B cell (primary cell): ENCODE data around the gene HOXD8. TPM values are rescaled to one million over a fixed set of nuclear protein-coding genes. Genes with fewer than 3 reads are reported as not detected.

Source experiments
- ATAC-seq: fragments of 200-7000 bp; cut with Tn5 transposase; one replicate; pipeline ENCODE4 v1.10.0; 2021; ENCODE audit warnings: low read depth, mild to moderate bottlenecking, moderate number of reproducible peaks, moderate library complexity
- CTCF ChIA-PET: fragments of 350-600 bp; sonication (Branson Sonifier 250); formaldehyde crosslinking; loops from one replicate; lab custom pipeline; 2021; ENCODE audit warnings: antibody characterized with exemption, inconsistent platforms; lab: Charles Lee
- POLR2A ChIA-PET: fragments of 350-600 bp; sonication (Branson Sonifier 250); formaldehyde crosslinking; loops from one replicate; lab custom pipeline; 2021; ENCODE audit warnings: antibody characterized with exemption; lab: Charles Lee
- DNase-seq: peaks from one replicate; pipeline ENCODE4 v3.0.0; 2013
- H2AFZ ChIP-seq: 2 replicates; pipeline ENCODE4 v1.6.1; 2012; ENCODE audit warnings: mild to moderate bottlenecking, low read depth, low read length; ENCODE audit not compliant: insufficient read depth, poor library complexity, severe bottlenecking
- H3K27ac ChIP-seq, 2 donors: 1 replicate in 1 of 2; 2 replicates in 1 of 2; pipeline ENCODE4 v1.5.1; 2012 to 2013; ENCODE audit warnings: low read length in 2 of 2, mild to moderate bottlenecking in 2 of 2, moderate library complexity in 1 of 2
- H3K27me3 ChIP-seq, 4 experiments: fragments of 200-600 bp in 1 of 4; sonication (generic) in 1 of 4; replicated peaks in 1 of 4; 1 replicate in 2 of 4; 2 replicates in 2 of 4; pipeline versions ENCODE4 v1.6.1 to v1.7.0; 2013 to 2016; ENCODE audit warnings: low read length in 3 of 4, mild to moderate bottlenecking in 2 of 4, mixed read lengths in 1 of 4, moderate library complexity in 1 of 4; ENCODE audit not compliant: insufficient read depth in 4 of 4, control insufficient read depth in 3 of 4; ENCODE audit errors: control extremely low read depth in 1 of 4
- H3K36me3 ChIP-seq, 2 experiments: replicated peaks in 1 of 2; 1 replicate in 1 of 2; 2 replicates in 1 of 2; pipeline versions ENCODE4 v1.6.1 to v1.7.1; 2013; ENCODE audit warnings: low read length in 1 of 2; ENCODE audit not compliant: insufficient read depth in 2 of 2, control insufficient read depth in 1 of 2; ENCODE audit errors: control extremely low read depth in 1 of 2, extremely low read depth in 1 of 2
- H3K4me1 ChIP-seq, 2 donors: fragments of 200-600 bp in 1 of 2; sonication (generic) in 1 of 2; 1 replicate in 1 of 2; 2 replicates in 1 of 2; pipeline versions ENCODE4 v1.5.1 to v1.6.1; 2013 to 2017; ENCODE audit warnings: low read length in 2 of 2; ENCODE audit not compliant: control insufficient read depth in 2 of 2, insufficient read depth in 2 of 2
- H3K4me2 ChIP-seq: replicated peaks from 2 replicates; pipeline ENCODE3; 2012; ENCODE audit warnings: mild to moderate bottlenecking, low read depth, low read length; ENCODE audit not compliant: poor library complexity, severe bottlenecking
- H3K4me3 ChIP-seq, 5 experiments: fragments of 200-600 bp in 1 of 5; sonication (generic) in 1 of 5; 1 replicate in 3 of 5; 2 replicates in 2 of 5; pipeline versions ENCODE4 v1.5.1 to v1.7.0; 2011 to 2016; ENCODE audit warnings: low read length in 4 of 5, mild to moderate bottlenecking in 4 of 5, low read depth in 2 of 5, control low read depth in 1 of 5, moderate library complexity in 1 of 5; ENCODE audit not compliant: insufficient read depth in 1 of 5; ENCODE audit errors: control extremely low read depth in 1 of 5, extremely low read depth in 1 of 5
- H3K79me2 ChIP-seq: fragments of 200-600 bp; sonication (generic); one replicate; pipeline ENCODE4 v1.6.0; 2016; ENCODE audit warnings: low read length; ENCODE audit not compliant: control insufficient read depth, insufficient read depth
- H3K9ac ChIP-seq: fragments of 200-600 bp; sonication (generic); 2 replicates; pipeline ENCODE4 v1.6.1; 2017; ENCODE audit warnings: mild to moderate bottlenecking, low read length, moderate library complexity
- H3K9me3 ChIP-seq, 3 donors: one replicate each; pipeline versions ENCODE4 v1.6.1 to v1.7.1; 2013; ENCODE audit warnings: low read length in 2 of 3; ENCODE audit not compliant: control insufficient read depth in 2 of 3, insufficient read depth in 1 of 3; ENCODE audit errors: control extremely low read depth in 1 of 3
- H4K20me1 ChIP-seq: 2 replicates; pipeline ENCODE4 v1.6.0; 2012; ENCODE audit warnings: mild to moderate bottlenecking, low read length; ENCODE audit not compliant: insufficient read depth, control insufficient read depth, poor library complexity, severe bottlenecking
- H3K27ac Mint-ChIP-seq: one replicate; pipeline ENCODE4 v1.8.0; 2021; ENCODE audit warnings: mixed read lengths
- H3K27me3 Mint-ChIP-seq: one replicate; pipeline ENCODE4 v1.8.0; 2021; ENCODE audit warnings: mixed read lengths
- H3K4me1 Mint-ChIP-seq: one replicate; pipeline ENCODE4 v1.8.0; 2021; ENCODE audit warnings: mixed read lengths
- H3K4me3 Mint-ChIP-seq: one replicate; pipeline ENCODE4 v1.8.0; 2021; ENCODE audit warnings: mixed read lengths
- H3K9me3 Mint-ChIP-seq: one replicate; pipeline ENCODE4 v1.8.0; 2022; ENCODE audit warnings: mixed read lengths; ENCODE audit not compliant: insufficient read depth
- EZH2 ChIP-seq: IDR thresholded peaks from 2 replicates; pipeline ENCODE4 v1.6.1; 2012; ENCODE audit warnings: borderline replicate concordance, low read depth, mild to moderate bottlenecking, moderate library complexity, low read length; ENCODE audit not compliant: insufficient read depth, poor library complexity, severe bottlenecking
- WGBS: methylation state at CpG from one replicate; pipeline ENCODE4 v1.1.5; 2013; ENCODE audit warnings: missing lambda C conversion rate; ENCODE audit not compliant: insufficient coverage; 5-methylcytosine and 5-hydroxymethylcytosine counted together
- intact Hi-C: fragments of 100-400 bp; cut with micrococcal nuclease; formaldehyde crosslinking; loops from one replicate; pipeline ENCODE4 v1.10.0; 2022
- polyA plus RNA-seq: library from polyadenylated mRNA; depleted of rRNA; stranded (reverse); fragments of >200 nt; gene quantifications from 2 replicates; pipeline ENCODE4 v1.2.3, GENCODE V29; 2012
- total RNA-seq, 2 donors: library from RNA; stranded (reverse); fragments of 120-200 nt in 1 of 2; gene quantifications; 1 replicate in 1 of 2; 2 replicates in 1 of 2; pipeline versions ENCODE4 v1.2.3 to v1.2.4, GENCODE V29; 2013 to 2022
- TF ChIP-seq, protein P1 (sequence below): fragments of 200-600 bp; IDR thresholded peaks from one replicate; pipeline ENCODE4 v1.8.0; 2022; ENCODE audit warnings: antibody characterized with exemption, mild to moderate bottlenecking

The HOXD8 gene
- total and polyA plus RNA-seq, 2 donors (not counting 1 experiment from before 2014, with no cell fraction given) = not detected

DNA sequence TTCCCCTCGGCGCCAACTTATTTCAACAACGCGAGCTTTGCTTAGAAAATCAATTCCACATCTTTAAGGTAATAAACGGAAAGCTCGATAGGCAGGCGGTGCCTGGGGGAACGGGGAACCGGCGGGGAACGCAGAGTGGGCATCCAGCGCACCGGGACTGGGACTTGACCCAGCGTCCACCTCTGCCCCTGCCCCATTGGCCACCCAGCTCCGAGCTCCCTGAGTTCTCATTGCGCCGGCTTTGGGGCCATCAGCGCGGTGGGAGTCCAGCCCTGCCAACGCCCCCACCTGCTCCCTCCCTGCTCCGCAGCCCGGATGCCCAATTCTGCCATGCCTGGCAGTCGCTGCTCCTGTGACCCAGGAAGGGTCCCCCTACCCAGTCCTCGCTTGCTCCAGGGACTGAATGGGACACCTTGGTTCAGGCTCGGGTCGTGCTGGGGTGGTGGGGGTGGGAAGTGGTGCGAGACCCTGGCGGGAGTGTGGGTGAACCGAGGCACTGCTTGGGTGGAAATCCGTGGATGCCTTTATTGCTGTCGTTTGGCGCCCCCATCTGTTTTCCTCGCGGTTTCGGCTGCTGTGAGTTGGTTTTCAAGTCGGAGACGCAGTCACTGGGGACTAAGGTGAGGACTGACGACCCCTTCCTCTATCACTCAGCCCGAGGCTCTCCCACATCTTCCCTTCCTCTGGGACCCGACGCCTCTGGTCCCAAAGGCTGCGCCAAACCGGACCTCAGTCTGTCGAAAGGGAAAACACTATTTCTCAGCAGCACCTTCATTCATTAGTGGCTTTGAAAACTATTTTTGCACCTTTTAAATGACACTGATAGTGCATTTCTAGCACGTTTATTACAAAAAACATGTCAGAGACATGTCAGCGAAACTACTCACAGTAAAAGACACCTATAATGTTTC is 43.4 kb upstream of the HOXD8 start:
- intact Hi-C loops = no loop called here
- H3K9me3 ChIP-seq = peaks cover 1 to 75% (median 33%) of the 10 kb centered on the region in 3 donors
- H3K9ac ChIP-seq = no peak overlapping the region
- 7% methylated on average over 42 of the region's 46 CpGs for WGBS
- no peaks in the 10 kb centered on the region for H3K79me2 ChIP-seq
- H3K4me2 ChIP-seq = no peak overlapping the region
- no peak for DNase-seq
- POLR2A ChIA-PET = no interaction called here
- H3K9me3 Mint-ChIP-seq = peaks cover 3% of the 10 kb centered on the region
- H3K27me3 Mint-ChIP-seq = peaks cover 82% of the 10 kb centered on the region
- peaks cover 0 to 100% (median 87%) of the 10 kb centered on the region in 4 experiments for H3K27me3 ChIP-seq
- H4K20me1 ChIP-seq = no peaks in the 10 kb centered on the region
- no peak for ATAC-seq
- H3K4me1 ChIP-seq = peaks cover 10 to 14% of the 10 kb centered on the region in 2 donors
- CTCF ChIA-PET = interaction anchor here (0.8 to 1.4 kb wide), 2 partner anchors 11 to 857 kb away, joined by 3 to 5 read pairs; no protein-coding TSS in a partner anchor
- no peak overlapping the region for H3K4me3 ChIP-seq
- H3K4me1 Mint-ChIP-seq = peaks cover 4% of the 10 kb centered on the region
- H3K27ac Mint-ChIP-seq = peak overlapping the region; percentile 29
- H2AFZ ChIP-seq = no peak overlapping the region
- no peaks in the 10 kb centered on the region for H3K36me3 ChIP-seq
- H3K27ac ChIP-seq = no peak overlapping the region
- no peak overlapping the region for H3K4me3 Mint-ChIP-seq
- TF ChIP-seq, protein P1, sequence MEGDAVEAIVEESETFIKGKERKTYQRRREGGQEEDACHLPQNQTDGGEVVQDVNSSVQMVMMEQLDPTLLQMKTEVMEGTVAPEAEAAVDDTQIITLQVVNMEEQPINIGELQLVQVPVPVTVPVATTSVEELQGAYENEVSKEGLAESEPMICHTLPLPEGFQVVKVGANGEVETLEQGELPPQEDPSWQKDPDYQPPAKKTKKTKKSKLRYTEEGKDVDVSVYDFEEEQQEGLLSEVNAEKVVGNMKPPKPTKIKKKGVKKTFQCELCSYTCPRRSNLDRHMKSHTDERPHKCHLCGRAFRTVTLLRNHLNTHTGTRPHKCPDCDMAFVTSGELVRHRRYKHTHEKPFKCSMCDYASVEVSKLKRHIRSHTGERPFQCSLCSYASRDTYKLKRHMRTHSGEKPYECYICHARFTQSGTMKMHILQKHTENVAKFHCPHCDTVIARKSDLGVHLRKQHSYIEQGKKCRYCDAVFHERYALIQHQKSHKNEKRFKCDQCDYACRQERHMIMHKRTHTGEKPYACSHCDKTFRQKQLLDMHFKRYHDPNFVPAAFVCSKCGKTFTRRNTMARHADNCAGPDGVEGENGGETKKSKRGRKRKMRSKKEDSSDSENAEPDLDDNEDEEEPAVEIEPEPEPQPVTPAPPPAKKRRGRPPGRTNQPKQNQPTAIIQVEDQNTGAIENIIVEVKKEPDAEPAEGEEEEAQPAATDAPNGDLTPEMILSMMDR = no peak
- no peak for TF ChIP-seq EZH2
